Measurements from ENCODE around the gene FOXP3. TPM values are rescaled to one million over a fixed set of nuclear protein-coding genes. Genes with fewer than 3 reads are reported as not detected.

Gene FOXP3
- total RNA-seq, 4 donors from 2014 or later: not detected

- DNase-seq (ENCODE audit: low spot score): no peak
These were observed 4.1 kb upstream of the FOXP3 start for GRCh38 chrX:49268702-49269009.

DNA sequence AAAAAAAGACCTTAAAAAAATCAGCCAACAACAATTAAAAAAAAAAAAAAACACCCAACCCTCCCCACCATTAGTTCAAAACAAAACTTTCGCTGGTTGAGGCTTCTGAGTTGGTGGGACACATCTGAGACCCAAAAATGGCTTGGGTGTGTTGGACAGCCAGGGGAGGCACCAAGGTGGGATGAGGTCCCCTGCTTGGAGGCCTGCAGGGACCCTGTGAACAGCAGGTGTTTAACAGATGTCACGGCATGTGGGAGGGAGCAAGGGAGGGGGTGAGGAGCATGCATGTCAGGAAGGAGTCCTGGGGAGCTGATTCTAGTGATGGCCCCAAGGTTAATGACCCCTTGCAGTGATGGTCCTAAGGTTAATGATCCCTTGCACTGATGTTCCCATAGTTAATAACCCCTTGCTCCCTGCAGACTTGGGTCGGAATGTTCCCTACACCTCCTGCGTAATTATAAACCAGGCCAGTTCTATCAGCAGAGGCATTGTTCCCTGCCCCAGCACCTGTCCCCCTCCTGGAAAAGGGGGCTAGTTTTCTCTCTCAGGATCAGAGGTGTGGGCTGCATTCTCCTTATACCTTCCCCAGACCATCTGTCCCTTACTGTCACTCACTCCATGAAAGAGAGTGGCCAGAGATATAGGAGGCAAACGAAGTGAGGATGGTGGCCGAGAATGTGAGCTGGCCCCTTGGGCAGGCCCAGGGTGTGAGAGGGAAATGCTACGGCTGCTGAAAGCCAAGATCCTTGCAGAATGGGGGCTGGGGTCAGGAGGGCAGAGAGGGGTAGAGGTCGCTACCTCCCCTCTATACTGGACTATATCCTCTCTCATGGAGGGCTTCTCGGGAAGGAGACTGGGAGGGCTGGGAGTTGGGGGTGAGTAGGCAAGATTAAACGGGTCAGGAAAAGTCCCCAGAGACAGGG is 2.3 kb upstream of the FOXP3 start:
- DNase-seq (ENCODE audit: low spot score) (no peak), ATAC-seq (ENCODE audit: low FRiP score) (no peak)
- TF ChIP-seq, protein P1, sequence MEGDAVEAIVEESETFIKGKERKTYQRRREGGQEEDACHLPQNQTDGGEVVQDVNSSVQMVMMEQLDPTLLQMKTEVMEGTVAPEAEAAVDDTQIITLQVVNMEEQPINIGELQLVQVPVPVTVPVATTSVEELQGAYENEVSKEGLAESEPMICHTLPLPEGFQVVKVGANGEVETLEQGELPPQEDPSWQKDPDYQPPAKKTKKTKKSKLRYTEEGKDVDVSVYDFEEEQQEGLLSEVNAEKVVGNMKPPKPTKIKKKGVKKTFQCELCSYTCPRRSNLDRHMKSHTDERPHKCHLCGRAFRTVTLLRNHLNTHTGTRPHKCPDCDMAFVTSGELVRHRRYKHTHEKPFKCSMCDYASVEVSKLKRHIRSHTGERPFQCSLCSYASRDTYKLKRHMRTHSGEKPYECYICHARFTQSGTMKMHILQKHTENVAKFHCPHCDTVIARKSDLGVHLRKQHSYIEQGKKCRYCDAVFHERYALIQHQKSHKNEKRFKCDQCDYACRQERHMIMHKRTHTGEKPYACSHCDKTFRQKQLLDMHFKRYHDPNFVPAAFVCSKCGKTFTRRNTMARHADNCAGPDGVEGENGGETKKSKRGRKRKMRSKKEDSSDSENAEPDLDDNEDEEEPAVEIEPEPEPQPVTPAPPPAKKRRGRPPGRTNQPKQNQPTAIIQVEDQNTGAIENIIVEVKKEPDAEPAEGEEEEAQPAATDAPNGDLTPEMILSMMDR (IDR thresholded peaks at IDR 0.05): no peak

More at GRCh38 chrX:49268702-49269009, 4.1 kb upstream of the FOXP3 start:
- ATAC-seq (ENCODE audit: low FRiP score): no peak
- TF ChIP-seq, protein P1 (IDR thresholded peaks at IDR 0.05): no peak

- ATAC-seq (ENCODE audit: low FRiP score) (no peak), DNase-seq (ENCODE audit: low spot score) (no peak)
- TF ChIP-seq, protein P1 (IDR thresholded peaks at IDR 0.05): no peak
These were observed 879 bp downstream of the FOXP3 start for GRCh38 chrX:49263631-49264030.

DNA sequence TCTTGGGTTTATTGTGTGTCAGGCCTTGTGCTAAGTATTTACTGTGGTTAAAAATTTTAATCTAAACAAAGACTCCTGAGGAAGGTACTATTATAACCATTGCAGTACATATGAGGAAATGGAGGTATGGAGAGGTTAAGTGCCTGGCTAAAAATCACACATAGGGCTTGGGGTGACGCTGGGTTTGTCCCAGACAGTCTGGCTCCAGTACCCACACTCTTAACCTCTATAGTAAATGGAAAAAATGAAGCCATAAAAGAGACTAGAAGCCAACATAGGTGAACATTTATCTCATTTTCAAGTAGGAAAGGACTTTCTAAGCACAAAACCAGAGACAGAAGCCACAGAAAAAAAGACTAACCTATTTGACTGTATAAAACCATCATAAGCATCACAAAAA is 1.9 kb downstream of the FOXP3 start:
- ATAC-seq (ENCODE audit: low FRiP score) (no peak), DNase-seq (ENCODE audit: low spot score) (no peak)
- TF ChIP-seq, protein P1 (IDR thresholded peaks at IDR 0.05): no peak

DNA sequence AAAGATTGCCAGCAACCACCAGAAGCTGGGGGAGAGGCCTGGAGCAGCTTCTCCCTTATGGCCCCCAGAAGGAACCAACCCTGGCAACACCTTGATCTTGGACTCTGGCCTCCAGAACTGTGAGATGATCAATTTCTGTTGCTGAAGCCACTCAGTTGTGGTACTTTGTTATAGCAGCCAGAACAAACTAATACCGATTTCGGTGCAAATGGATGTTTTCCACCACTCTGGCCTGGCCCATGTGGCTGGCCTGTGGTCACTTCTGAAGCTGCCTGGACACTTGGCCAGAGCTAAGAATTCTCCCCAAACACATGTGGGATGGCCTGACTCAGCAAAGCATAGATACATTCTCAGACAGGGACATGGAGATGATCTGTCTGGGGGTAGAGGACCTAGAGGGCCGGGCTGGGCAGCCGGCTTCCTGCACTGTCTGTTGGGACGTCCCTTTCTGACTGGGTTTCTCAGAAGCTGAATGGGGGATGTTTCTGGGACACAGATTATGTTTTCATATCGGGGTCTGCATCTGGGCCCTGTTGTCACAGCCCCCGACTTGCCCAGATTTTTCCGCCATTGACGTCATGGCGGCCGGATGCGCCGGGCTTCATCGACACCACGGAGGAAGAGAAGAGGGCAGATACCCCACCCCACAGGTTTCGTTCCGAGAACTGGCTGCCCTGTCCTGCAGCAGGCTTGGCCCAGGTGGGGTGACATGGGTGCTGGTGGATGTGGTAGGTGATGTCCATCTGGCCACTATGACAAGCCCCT is 4.1 kb downstream of the FOXP3 start:
- ATAC-seq (ENCODE audit: low FRiP score): no peak
- no peak for DNase-seq (ENCODE audit: low spot score)

DNA sequence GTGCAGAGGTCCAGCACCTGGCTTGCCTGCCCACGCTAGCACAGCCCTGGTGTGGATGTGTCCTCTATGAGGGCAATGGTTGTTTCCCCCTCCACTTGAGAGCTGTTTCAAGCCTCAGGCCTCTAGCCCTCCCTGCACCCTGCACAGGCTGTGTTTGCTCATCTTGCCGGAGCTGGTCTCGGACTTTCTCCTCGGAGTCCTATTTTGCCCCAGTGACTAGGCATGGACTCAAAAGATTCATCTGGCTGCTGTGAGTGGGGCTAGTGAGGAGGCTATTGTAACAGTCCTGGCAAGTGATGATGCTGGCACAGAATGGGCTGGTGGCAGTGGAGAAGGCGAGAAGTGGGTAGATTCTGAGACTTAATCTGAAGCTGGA is 5.8 kb downstream of the FOXP3 start:
- no peak for DNase-seq (ENCODE audit: low spot score)

More for the DNA sequence above, 4.1 kb downstream of the FOXP3 start:
- TF ChIP-seq, protein P1 (IDR thresholded peaks at IDR 0.05): no peak

More for the DNA sequence above, 5.8 kb downstream of the FOXP3 start:
- TF ChIP-seq, protein P1 (IDR thresholded peaks at IDR 0.05): no peak
- no peak for ATAC-seq (ENCODE audit: low FRiP score)
